Measurements from ENCODE around the gene CTSE. TPM values are rescaled to one million over a fixed set of nuclear protein-coding genes. Genes with fewer than 3 reads are reported as not detected.
A peak's percentile ranks its signal among the peaks of the same experiment; 100 is the strongest.

CTSE gene
- total and polyA plus RNA-seq, 7 experiments from 2014 or later: not detected

DNA sequence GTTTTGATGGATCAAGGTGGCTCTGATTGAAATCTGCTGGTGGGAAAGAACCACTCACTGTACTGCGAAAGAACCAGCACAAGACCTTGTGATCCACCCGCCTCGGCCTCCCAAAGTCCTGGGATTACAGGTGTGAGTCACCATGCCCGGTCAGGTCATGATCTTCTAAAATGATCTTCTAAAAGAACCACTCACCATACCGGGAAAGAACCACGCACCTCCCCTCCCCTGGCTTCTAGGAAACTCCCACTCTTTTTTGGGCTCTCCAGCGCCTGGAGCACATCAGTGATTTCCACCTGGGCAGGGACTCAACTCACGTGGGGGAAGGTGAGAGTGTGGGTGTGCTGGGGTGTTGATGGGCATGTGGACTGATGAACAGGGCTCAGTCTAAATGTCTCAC is 12.6 kb downstream of the CTSE start:
- H3K36me3 Mint-ChIP-seq: no peaks in the 10 kb centered on the region
- no peak overlapping the region for H3K27ac Mint-ChIP-seq
- POLR2A ChIA-PET: no interaction called here

GRCh38 chr1:206010060-206010459 is 13.6 kb downstream of the CTSE start:
- intact Hi-C loops (cut with micrococcal nuclease): no loop called here
- no peaks in the 10 kb centered on the region for H3K27me3 ChIP-seq (ENCODE audit: control insufficient read depth in 2 of 2, insufficient read depth in 2 of 2, low read length in 2 of 2)
- POLR2A ChIA-PET: no interaction called here
- no peaks in the 10 kb centered on the region for H3K9me3 ChIP-seq (ENCODE audit: control insufficient read depth in 2 of 3, low read length in 3 of 3)
- H3K4me1 ChIP-seq (ENCODE audit: control insufficient read depth in 2 of 2, insufficient read depth in 2 of 2, low read length in 2 of 2): peaks cover 0 to 12% of the 10 kb centered on the region in 2 donors
- CTCF ChIA-PET: no interaction called here
- H3K4me1 Mint-ChIP-seq: peaks cover 15 to 27% (median 23%) of the 10 kb centered on the region in 7 donors
- no peaks in the 10 kb centered on the region for H3K36me3 ChIP-seq (ENCODE audit: control insufficient read depth in 2 of 3, insufficient read depth in 3 of 3, low read length in 3 of 3)
- no peak overlapping the region for H3K4me3 Mint-ChIP-seq
- H3K36me3 Mint-ChIP-seq: no peaks in the 10 kb centered on the region
- peaks cover 0 to 9% (median 5%) of the 10 kb centered on the region in 5 donors for H3K27me3 Mint-ChIP-seq
- no peak for ATAC-seq
- H3K4me3 ChIP-seq (ENCODE audit: low read length): no peak overlapping the region
- H3K27ac ChIP-seq (ENCODE audit: low read depth, low read length): no peak overlapping the region
- no peak overlapping the region for H3K27ac Mint-ChIP-seq
- no peaks in the 10 kb centered on the region for H3K9me3 Mint-ChIP-seq
- DNase-seq: no peak

More for the DNA sequence above, 12.6 kb downstream of the CTSE start:
- H3K27ac ChIP-seq (ENCODE audit: low read depth, low read length): no peak overlapping the region
- ATAC-seq (no peak), DNase-seq (no peak)
- Mint-ChIP-seq H3K4me1 (peaks cover 15 to 27% (median 23%) of the 10 kb centered on the region in 7 donors), H3K27me3 (peaks cover 0 to 7% (median 5%) of the 10 kb centered on the region in 5 donors), H3K9me3 (no peaks in the 10 kb centered on the region), H3K4me3 (no peak overlapping the region)
- H3K4me3 ChIP-seq (ENCODE audit: low read length): no peak overlapping the region
- H3K36me3 ChIP-seq (ENCODE audit: control insufficient read depth in 2 of 3, insufficient read depth in 3 of 3, low read length in 3 of 3): no peaks in the 10 kb centered on the region
- CTCF ChIA-PET: no interaction called here
- intact Hi-C loops (cut with micrococcal nuclease): no loop called here
- peaks cover 0 to 12% of the 10 kb centered on the region in 2 donors for H3K4me1 ChIP-seq (ENCODE audit: control insufficient read depth in 2 of 2, insufficient read depth in 2 of 2, low read length in 2 of 2)
- H3K9me3 ChIP-seq (ENCODE audit: control insufficient read depth in 2 of 3, low read length in 3 of 3): no peaks in the 10 kb centered on the region
- no peaks in the 10 kb centered on the region for H3K27me3 ChIP-seq (ENCODE audit: control insufficient read depth in 2 of 2, insufficient read depth in 2 of 2, low read length in 2 of 2)

GRCh38 chr1:206006946-206007345 is 16.7 kb downstream of the CTSE start:
- peaks cover 0 to 1% (median 0%) of the 10 kb centered on the region in 11 donors for H3K9me3 Mint-ChIP-seq
- H3K27ac Mint-ChIP-seq: no peak overlapping the region
- Histone ChIP-seq H3K27me3 (ENCODE audit: control insufficient read depth in 2 of 2, insufficient read depth in 2 of 2, low read length in 2 of 2) (no peaks in the 10 kb centered on the region), H3K36me3 (ENCODE audit: control insufficient read depth in 2 of 3, insufficient read depth in 3 of 3, low read length in 3 of 3) (no peaks in the 10 kb centered on the region), H3K27ac (ENCODE audit: low read depth, low read length) (no peak overlapping the region), H3K4me3 (ENCODE audit: low read length) (no peak overlapping the region), H3K9me3 (ENCODE audit: control insufficient read depth in 2 of 3, low read length in 3 of 3) (no peaks in the 10 kb centered on the region), H3K4me1 (ENCODE audit: control insufficient read depth in 2 of 2, insufficient read depth in 2 of 2, low read length in 2 of 2) (peaks cover 0 to 5% of the 10 kb centered on the region in 2 donors)
- ChIA-PET CTCF (no interaction called here), POLR2A (no interaction called here)
- H3K27me3 Mint-ChIP-seq: peaks cover 0 to 9% (median 5%) of the 10 kb centered on the region in 5 donors
- no peak for ATAC-seq
- intact Hi-C loops (cut with micrococcal nuclease): no loop called here
- no peak overlapping the region for H3K4me3 Mint-ChIP-seq
- DNase-seq: no peak
- peaks cover 5 to 12% (median 8%) of the 10 kb centered on the region in 7 donors for H3K4me1 Mint-ChIP-seq
- H3K36me3 Mint-ChIP-seq: no peaks in the 10 kb centered on the region

- Histone ChIP-seq H3K4me1 (ENCODE audit: control insufficient read depth in 2 of 2, insufficient read depth in 2 of 2, low read length in 2 of 2) (no peaks in the 10 kb centered on the region), H3K27ac (ENCODE audit: low read depth, low read length) (no peak overlapping the region), H3K9me3 (ENCODE audit: control insufficient read depth in 2 of 3, low read length in 3 of 3) (no peaks in the 10 kb centered on the region), H3K27me3 (ENCODE audit: control insufficient read depth in 2 of 2, insufficient read depth in 2 of 2, low read length in 2 of 2) (no peaks in the 10 kb centered on the region), H3K36me3 (ENCODE audit: control insufficient read depth in 2 of 3, insufficient read depth in 3 of 3, low read length in 3 of 3) (no peaks in the 10 kb centered on the region), H3K4me3 (ENCODE audit: low read length) (no peak overlapping the region)
- Mint-ChIP-seq H3K27ac (no peak overlapping the region), H3K9me3 (peaks cover 0 to 1% (median 0%) of the 10 kb centered on the region in 11 donors), H3K27me3 (peaks cover 0 to 9% (median 5%) of the 10 kb centered on the region in 5 donors), H3K4me3 (no peak overlapping the region), H3K36me3 (no peaks in the 10 kb centered on the region), H3K4me1 (peaks cover 0 to 11% (median 0%) of the 10 kb centered on the region in 7 donors)
- ChIA-PET CTCF (no interaction called here), POLR2A (no interaction called here)
- peak; percentile 50 for ATAC-seq
- peak in 1 of 9 donors; percentile 1 for DNase-seq
- intact Hi-C loops (cut with micrococcal nuclease): no loop called here
These were observed 17.9 kb downstream of the CTSE start for GRCh38 chr1:206005778-206006180.

DNA sequence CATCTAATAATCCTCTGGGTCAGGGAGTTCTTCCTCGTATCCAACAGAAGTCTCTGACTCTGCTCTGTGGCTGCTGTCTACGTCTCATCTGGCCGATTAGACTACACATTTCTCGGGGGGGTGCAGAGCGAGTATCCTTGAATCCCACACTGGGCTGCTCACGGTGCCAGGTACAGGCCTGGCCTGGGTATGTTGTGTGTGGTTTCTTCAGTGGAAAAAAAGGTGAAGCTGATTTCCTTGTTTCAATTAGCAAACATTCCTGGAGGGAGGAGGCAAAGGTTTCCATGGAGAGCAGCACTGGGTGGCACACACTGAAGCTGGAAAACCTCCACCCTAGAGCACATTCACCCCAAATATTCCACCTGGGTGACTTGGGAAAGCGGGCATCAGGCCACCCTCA is 18.5 kb downstream of the CTSE start:
- Histone ChIP-seq H3K4me1 (ENCODE audit: control insufficient read depth in 2 of 2, insufficient read depth in 2 of 2, low read length in 2 of 2) (no peaks in the 10 kb centered on the region), H3K27ac (ENCODE audit: low read depth, low read length) (no peak overlapping the region), H3K27me3 (ENCODE audit: control insufficient read depth in 2 of 2, insufficient read depth in 2 of 2, low read length in 2 of 2) (no peaks in the 10 kb centered on the region), H3K4me3 (ENCODE audit: low read length) (no peak overlapping the region), H3K9me3 (ENCODE audit: control insufficient read depth in 2 of 3, low read length in 3 of 3) (no peaks in the 10 kb centered on the region), H3K36me3 (ENCODE audit: control insufficient read depth in 2 of 3, insufficient read depth in 3 of 3, low read length in 3 of 3) (no peaks in the 10 kb centered on the region)
- H3K9me3 Mint-ChIP-seq: peaks cover 0 to 1% (median 0%) of the 10 kb centered on the region in 11 donors
- no peak overlapping the region for H3K27ac Mint-ChIP-seq
- peaks cover 0 to 9% (median 0%) of the 10 kb centered on the region in 7 donors for H3K4me1 Mint-ChIP-seq
- intact Hi-C loops (cut with micrococcal nuclease): no loop called here
- H3K4me3 Mint-ChIP-seq: no peak overlapping the region
- ChIA-PET POLR2A (no interaction called here), CTCF (no interaction called here)
- DNase-seq (peak in 1 of 9 donors; percentile 13), ATAC-seq (no peak)
- H3K27me3 Mint-ChIP-seq: peaks cover 0 to 9% (median 5%) of the 10 kb centered on the region in 5 donors
- no peaks in the 10 kb centered on the region for H3K36me3 Mint-ChIP-seq

DNA sequence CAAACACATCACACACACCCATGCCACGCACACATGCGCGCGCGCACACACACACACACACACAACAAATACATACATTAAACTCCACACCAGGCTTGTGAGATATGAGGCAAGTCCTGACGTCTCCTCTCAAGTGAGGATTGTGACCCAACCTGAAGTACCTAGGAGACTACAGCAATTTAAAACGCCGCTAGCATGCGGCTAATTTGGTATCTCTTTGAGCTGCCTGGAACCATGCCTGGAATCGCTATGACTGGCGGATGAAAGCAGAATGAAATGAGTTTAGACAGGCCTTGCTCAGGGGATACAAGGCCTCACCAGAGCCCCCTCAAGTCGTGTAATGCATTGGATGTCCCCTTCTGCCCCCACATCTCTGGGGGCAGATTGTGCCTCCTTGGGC is 18.9 kb downstream of the CTSE start:
- Mint-ChIP-seq H3K36me3 (no peaks in the 10 kb centered on the region), H3K4me3 (no peak overlapping the region), H3K27ac (peak overlapping the region in 1 of 9 donors; percentile 6), H3K4me1 (peaks cover 0 to 9% (median 0%) of the 10 kb centered on the region in 7 donors), H3K9me3 (peaks cover 0 to 1% (median 0%) of the 10 kb centered on the region in 11 donors), H3K27me3 (peaks cover 0 to 9% (median 5%) of the 10 kb centered on the region in 5 donors)
- POLR2A ChIA-PET: no interaction called here
- Histone ChIP-seq H3K27me3 (ENCODE audit: control insufficient read depth in 2 of 2, insufficient read depth in 2 of 2, low read length in 2 of 2) (no peaks in the 10 kb centered on the region), H3K36me3 (ENCODE audit: control insufficient read depth in 2 of 3, insufficient read depth in 3 of 3, low read length in 3 of 3) (no peaks in the 10 kb centered on the region), H3K4me3 (ENCODE audit: low read length) (no peak overlapping the region), H3K27ac (ENCODE audit: low read depth, low read length) (no peak overlapping the region), H3K4me1 (ENCODE audit: control insufficient read depth in 2 of 2, insufficient read depth in 2 of 2, low read length in 2 of 2) (no peaks in the 10 kb centered on the region), H3K9me3 (ENCODE audit: control insufficient read depth in 2 of 3, low read length in 3 of 3) (no peaks in the 10 kb centered on the region)
- CTCF ChIA-PET: no interaction called here
- DNase-seq (no peak), ATAC-seq (no peak)
- intact Hi-C loops (cut with micrococcal nuclease): no loop called here
